HG03064 (cell line): Measurements from ENCODE around the gene PPME1.

Source experiments
- ATAC-seq: cut with Tn5 transposase; IDR thresholded peaks from one replicate; pipeline ENCODE4 v1.9.1; 2021; ENCODE audit warnings: low read depth; ENCODE audit not compliant: unreplicated experiment

Gene PPME1

DNA sequence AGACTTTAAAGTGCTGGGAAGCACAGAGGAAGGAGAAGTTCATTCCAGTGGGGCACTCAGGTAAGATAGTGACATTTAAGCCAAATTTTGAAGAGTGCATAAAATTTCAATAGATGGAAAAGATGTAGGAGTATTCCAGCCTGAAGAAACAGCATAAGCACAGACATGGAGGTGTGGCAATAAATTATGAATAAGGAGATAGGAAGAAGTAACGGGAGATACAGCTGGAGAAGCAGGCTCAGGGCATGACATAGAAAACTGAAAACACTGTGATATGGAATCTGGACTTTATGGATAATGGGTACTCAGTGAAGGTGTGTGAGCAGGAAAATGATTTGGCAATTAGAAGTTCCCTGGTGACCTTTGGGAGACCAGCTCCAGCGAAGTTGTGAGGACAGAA is 107.0 kb downstream of the PPME1 start:
- no peak for ATAC-seq

GRCh38 chr11:74278721-74279161 is 107.7 kb downstream of the PPME1 start:
- no peak for ATAC-seq

DNA sequence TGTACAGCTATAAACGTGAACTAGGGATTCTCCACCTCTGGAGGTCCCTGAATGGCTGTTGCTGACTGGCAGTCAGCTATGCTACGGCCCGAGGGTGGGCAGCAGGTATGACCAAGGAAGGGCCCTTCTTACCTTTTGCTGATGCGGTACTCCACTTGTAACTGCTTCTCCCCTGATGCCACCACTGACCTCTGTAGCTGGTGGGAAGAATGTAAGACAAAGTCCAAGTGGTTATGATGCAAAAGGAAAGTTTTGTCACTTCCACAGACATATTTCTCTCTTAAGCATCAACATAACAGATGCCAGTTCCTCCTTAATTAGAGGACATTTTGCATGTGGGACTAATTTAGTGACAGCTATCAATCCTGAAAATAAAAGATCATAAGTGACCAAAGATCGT is 108.2 kb downstream of the PPME1 start:
- no peak for ATAC-seq

GRCh38 chr11:74280494-74280893 is 109.4 kb downstream of the PPME1 start:
- no peak for ATAC-seq

- ATAC-seq = no peak
Observed at GRCh38 chr11:74282421-74282820, 111.3 kb downstream of the PPME1 start.

DNA sequence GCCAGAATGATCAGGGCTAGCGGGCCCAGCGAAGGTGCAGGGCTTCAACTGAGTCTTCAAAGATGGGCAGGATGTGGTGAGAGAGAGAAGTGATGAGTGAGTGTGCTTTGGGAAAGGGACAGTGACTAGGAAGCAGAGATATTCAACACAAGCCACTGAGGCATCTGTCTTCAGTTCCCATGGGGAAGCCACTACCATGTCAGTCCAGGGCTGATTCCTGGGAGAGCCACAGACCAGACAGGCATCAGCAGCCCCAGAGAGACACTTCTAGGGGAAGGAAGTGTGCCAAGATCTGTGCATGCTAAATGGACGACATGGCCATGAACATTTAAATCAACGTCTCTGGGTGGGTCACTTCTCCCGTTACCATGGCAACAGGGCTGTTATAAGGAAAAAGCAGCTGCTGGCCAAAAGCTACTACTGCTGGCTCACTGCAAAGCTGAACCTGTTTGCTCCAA is 111.9 kb downstream of the PPME1 start:
- ATAC-seq = no peak

DNA sequence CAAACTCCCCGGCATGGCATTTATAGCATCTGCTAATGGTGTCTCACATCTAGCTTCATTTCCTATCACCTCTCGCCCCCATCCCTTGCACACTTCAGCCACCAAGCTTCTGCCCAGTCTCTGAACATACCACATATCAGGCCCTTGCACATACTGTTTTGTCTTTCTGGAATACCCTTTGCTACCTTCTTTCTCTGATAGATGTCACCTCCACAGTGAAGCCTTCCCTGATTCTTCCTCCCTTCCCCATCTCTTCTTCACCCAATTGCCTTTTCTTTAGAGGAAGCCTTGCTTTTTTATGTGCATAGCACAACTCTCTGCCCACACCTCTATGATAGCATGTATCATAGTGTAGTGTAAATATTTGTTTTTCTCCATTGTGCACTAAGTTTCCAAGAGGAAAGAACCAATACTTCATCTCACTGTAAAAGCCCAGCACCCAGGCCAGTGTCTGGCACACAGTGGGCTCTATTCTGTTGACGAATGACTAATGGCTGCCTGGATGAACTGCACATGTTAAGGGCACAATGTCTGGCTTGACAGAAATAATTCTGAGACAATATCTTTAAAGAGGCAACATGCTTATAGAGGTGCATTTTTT is 112.6 kb downstream of the PPME1 start:
- no peak for ATAC-seq

- no peak for ATAC-seq
Observed at GRCh38 chr11:74284466-74284865, 113.4 kb downstream of the PPME1 start.

DNA sequence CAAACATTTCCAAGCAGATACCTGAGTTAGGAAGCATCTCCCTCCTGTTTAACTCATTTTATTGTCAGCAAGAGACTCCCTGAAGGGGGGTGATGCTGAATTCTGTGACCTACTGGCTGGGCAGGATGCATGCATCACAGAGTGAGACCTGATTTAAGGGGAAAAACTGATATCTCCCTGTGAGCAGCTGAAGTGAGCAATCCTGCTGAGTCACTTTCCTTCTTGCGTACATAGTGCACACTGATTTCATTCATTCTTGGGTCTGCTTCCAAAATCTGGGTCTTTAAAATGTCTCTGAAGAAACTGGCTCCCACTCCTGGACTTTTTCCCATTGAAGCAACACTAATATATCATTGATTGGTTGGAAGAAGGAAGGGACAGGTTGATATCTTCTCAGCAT is 117.1 kb downstream of the PPME1 start:
- no peak for ATAC-seq

DNA sequence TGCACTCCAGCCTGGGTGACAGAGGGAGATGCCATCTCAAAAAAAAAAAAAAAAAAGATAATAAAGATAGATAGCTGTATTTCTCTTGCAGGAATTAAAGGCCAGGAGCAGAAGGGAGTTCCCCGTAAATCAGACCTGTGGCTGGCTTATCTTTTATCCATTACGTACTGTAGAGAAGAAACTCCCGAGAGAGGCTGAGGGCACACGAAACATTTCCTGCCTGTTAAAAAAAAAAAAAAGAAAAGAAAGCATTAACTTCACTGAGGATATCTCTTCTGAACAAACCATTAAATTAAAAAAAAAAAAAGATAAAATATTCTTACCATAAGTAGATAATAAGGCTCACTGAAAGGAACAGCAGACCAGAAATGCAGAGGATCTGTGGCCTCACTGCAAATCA is 117.8 kb downstream of the PPME1 start:
- no peak for ATAC-seq

- ATAC-seq = no peak
Observed at GRCh38 chr11:74297484-74297883, 126.4 kb downstream of the PPME1 start.

GRCh38 chr11:74299015-74299414 is 127.9 kb downstream of the PPME1 start:
- ATAC-seq = no peak
